ENCODE data around the gene BEND7. TPM values are rescaled to one million over a fixed set of nuclear protein-coding genes. Genes with fewer than 3 reads are reported as not detected.
A peak's percentile ranks its signal among the peaks of the same experiment; 100 is the strongest.

Gene BEND7
- total and polyA plus RNA-seq, 9 of the 15 experiments (the other 6 are each of a cell fraction or from before 2014, with no cell fraction given) = 1.3 to 11.4 (median 5.2) TPM

DNA sequence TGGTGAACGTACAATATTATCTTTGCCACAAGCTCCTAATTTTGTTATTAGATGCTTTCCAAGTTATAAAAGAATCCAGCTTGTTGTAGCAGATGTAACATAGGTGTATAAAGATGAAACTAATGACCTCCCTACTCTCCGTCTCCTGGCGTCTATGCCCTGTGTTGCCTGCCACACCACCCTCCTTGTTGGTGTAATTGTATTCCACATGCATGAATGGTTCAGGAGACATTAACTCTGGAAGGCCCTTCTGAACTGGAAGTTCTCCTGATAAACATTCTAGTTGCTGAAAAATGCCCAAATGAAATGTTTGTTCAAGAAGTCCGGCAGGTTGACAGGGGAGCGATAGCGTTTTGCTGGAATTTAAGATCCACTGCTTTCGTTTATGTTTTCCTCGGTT lies 126.8 kb downstream of the BEND7 start:
- intact Hi-C loops (cut with micrococcal nuclease) = no loop called here
- TF ChIP-seq SETDB1 (IDR thresholded peaks at IDR 0.05; ENCODE audit: low read length) = no peak
- TF ChIP-seq, protein P1, sequence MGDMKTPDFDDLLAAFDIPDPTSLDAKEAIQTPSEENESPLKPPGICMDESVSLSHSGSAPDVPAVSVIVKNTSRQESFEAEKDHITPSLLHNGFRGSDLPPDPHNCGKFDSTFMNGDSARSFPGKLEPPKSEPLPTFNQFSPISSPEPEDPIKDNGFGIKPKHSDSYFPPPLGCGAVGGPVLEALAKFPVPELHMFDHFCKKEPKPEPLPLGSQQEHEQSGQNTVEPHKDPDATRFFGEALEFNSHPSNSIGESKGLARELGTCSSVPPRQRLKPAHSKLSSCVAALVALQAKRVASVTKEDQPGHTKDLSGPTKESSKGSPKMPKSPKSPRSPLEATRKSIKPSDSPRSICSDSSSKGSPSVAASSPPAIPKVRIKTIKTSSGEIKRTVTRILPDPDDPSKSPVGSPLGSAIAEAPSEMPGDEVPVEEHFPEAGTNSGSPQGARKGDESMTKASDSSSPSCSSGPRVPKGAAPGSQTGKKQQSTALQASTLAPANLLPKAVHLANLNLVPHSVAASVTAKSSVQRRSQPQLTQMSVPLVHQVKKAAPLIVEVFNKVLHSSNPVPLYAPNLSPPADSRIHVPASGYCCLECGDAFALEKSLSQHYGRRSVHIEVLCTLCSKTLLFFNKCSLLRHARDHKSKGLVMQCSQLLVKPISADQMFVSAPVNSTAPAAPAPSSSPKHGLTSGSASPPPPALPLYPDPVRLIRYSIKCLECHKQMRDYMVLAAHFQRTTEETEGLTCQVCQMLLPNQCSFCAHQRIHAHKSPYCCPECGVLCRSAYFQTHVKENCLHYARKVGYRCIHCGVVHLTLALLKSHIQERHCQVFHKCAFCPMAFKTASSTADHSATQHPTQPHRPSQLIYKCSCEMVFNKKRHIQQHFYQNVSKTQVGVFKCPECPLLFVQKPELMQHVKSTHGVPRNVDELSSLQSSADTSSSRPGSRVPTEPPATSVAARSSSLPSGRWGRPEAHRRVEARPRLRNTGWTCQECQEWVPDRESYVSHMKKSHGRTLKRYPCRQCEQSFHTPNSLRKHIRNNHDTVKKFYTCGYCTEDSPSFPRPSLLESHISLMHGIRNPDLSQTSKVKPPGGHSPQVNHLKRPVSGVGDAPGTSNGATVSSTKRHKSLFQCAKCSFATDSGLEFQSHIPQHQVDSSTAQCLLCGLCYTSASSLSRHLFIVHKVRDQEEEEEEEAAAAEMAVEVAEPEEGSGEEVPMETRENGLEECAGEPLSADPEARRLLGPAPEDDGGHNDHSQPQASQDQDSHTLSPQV (IDR thresholded peaks at IDR 0.05) = 0 out of 2 replicates have a peak, but pooled peaks have one; percentile 15
- H3K9me1 ChIP-seq (ENCODE audit: control insufficient read depth, insufficient read depth, low read length) = no peaks in the 10 kb centered on the region
- H3K27ac ChIP-seq (ENCODE audit: extremely low read depth, low read depth, low read length) = no peak overlapping the region; the same call in 1 of the 3 replicates
- H3K4me3 ChIP-seq = no peak overlapping the region
- no peaks in the 10 kb centered on the region for H3K27me3 ChIP-seq (ENCODE audit: control insufficient read depth in 2 of 2, insufficient read depth in 2 of 2, low read length in 2 of 2)
- no peaks in the 10 kb centered on the region for H3K36me3 ChIP-seq (ENCODE audit: control insufficient read depth, insufficient read depth, low read length)
- no peaks in the 10 kb centered on the region for H3K79me2 ChIP-seq (ENCODE audit: control insufficient read depth, insufficient read depth, low read length)
- H2AFZ ChIP-seq (ENCODE audit: low read depth, low read length) = peak overlapping the region; percentile 37
- POLR2A ChIA-PET = interaction anchor here (1.1 kb wide), 1 partner anchor 14 kb away, joined by 3 read pairs; no protein-coding TSS in a partner anchor
- WGBS (ENCODE audit: insufficient coverage, low coverage, missing lambda C conversion rate) = 89% methylated on average over 8 of the region's 8 CpGs
- H3K9ac ChIP-seq (ENCODE audit: insufficient read depth in 1 of 2, low read depth in 2 of 2, low read length in 2 of 2) = no peak overlapping the region
- BruUV-seq (replicated peaks) = no TSS peak
- CTCF ChIA-PET (ENCODE audit: low intra/inter-chr PET ratio) = no interaction called here
- no peaks in the 10 kb centered on the region for H4K20me1 ChIP-seq (replicated peaks; ENCODE audit: control insufficient read depth, insufficient read depth, low read length)
- DNase-seq (ENCODE audit: extremely low read depth in 1 of 4, low spot score in 3 of 4) (no peak), FAIRE-seq (no peak), ATAC-seq (no peak)
- peaks cover 9% of the 10 kb centered on the region for H3K9me3 ChIP-seq (replicated peaks; ENCODE audit: control insufficient read depth, insufficient read depth, low read depth, low read length)
- in situ Hi-C loops (cut with MboI) = no loop called here
- peaks cover 13 to 20% of the 10 kb centered on the region in 2 experiments; a peak in 4 of 5 replicates for H3K4me1 ChIP-seq (replicated peaks in 1 of 2; ENCODE audit: control insufficient read depth in 2 of 2, insufficient read depth in 2 of 2, low read length in 2 of 2)
- no peak overlapping the region for H3K4me2 ChIP-seq (ENCODE audit: insufficient read depth, low read length)

All from K562 (cell line).